Thyroid gland (tissue), 4 donors: Measurements from ENCODE around the gene ABCB8.

Experiments used
- CTCF ChIP-seq, 6 experiments: fragments of 200-600 bp in 3 of 6; fragments of 450-650 bp in 3 of 6; sonication (generic) in 3 of 6; IDR thresholded peaks; one replicate each; pipeline ENCODE4 v1.5.1; 2016 to 2019; ENCODE audit warnings: antibody characterized with exemption in 6 of 6, mild to moderate bottlenecking in 2 of 6, inconsistent platforms in 1 of 6, moderate library complexity in 1 of 6
- POLR2A ChIP-seq, 2 donors: fragments of 450-650 bp; IDR thresholded peaks; one replicate each; pipeline ENCODE4 v1.6.1; 2017; ENCODE audit warnings: antibody characterized with exemption in 2 of 2, mild to moderate bottlenecking in 2 of 2, moderate library complexity in 1 of 2

DNA sequence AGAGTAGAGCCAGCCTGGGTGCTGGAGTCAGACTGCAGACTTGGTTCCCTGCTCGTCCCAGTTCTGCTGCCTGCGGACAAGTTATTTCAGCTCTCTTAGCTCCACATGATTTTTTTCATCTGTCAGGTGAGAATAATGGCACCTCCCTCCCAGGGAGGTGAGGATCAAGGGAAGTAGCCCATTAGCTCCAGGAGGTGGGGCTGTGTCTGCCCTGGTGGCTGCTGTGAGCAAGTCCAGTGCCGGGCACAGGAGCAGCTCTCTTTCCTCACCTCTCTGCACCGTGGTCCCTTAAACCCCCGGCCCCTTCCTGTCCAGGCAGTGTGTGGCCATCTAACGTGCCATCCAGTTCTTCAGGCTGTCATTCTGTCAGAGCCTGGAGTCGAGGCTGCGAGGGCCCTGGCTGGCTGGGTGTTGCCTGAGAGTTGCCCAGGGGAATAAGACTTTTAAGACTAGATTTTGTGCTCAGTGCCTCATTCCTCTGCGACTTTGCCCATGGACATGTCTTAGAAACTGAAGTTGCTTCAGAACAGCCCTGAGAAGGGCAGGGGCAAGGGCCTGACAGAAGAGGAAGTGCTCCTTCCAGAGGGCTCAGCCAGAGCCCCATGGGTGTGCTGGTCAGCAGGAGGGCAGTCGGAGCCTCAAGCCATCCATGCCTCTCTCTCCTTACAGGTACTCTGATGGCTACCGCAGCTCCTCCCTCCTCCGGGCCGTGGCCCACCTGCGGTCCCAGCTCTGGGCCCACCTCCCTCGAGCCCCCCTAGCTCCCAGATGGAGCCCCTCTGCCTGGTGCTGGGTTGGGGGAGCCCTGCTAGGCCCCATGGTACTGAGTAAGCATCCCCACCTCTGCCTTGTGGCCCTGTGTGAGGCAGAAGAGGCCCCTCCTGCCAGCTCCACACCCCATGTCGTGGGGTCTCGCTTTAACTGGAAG, 5.0 kb downstream of the ABCB8 start:
- TF ChIP-seq CTCF (IDR thresholded peaks at IDR 0.05) (no peak), POLR2A (IDR thresholded peaks at IDR 0.05) (no peak)
